Measurements from ENCODE around the gene NSUN4.
"Not testable (repeated sequence)": the region's sequence is repeated elsewhere in the genome, so short reads cannot be mapped to it uniquely, and the experiment has no call there.

NSUN4 gene

DNA sequence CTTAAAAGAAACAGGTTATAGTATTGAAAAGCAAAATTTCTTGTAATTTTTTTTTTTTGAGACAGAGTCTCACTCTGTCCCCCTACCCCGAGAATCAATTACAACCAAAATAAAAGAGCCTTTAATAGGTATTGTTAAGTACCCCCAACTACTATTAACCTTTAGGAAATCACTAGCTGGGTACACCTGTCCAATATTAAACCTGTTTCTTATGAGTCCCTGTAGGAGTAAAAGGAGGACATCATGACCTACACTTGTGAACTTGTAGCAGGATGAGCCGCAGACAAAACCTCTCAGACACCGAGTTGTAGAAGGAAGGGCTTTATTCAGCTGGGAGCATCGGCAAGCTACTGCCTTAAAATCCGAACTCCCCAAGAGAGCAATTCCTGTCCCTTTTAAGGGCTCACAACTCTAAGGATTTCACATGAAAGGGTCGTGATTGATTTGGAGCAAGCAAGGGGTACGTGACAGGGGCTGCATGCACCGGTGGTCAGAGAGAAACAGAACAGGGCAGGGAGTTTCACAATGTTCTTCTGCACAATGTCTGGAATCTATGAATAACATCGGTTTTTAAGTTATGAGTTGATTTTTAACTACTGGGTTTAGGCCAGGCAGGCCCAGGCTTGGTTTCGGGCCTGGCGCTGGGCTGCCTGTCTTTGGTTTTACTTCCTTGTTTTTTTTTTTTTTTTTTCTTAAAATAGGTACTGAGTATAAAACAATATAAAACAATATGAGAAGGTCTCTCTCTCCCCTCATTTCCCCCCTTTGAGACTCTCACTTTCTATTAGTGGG, 15.1 kb upstream of the NSUN4 start:
- not testable (repeated sequence) for DNase-seq (ENCODE audit: low read depth in 2 of 2)

DNA sequence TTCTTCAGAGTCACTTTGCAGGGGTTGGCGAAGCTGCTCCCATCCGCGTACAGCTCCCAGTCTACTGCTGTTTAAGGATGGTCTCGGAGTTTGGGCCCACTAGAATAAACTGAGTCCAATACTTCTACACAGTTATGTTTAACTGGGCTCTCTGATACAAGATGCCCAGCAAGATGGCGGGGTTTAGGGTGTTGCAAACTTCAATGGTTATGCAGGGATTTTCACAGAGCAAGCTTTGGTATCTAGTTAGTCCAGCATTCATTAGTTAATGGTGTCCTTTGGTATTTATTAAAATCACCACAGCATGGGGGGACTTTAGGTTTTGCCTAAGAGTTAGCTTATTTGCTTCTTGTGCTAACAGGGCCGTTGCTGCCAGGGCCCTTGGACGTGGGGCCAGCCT, 12.4 kb upstream of the NSUN4 start:
- DNase-seq (ENCODE audit: low read depth in 2 of 2) = not testable (repeated sequence)

DNA sequence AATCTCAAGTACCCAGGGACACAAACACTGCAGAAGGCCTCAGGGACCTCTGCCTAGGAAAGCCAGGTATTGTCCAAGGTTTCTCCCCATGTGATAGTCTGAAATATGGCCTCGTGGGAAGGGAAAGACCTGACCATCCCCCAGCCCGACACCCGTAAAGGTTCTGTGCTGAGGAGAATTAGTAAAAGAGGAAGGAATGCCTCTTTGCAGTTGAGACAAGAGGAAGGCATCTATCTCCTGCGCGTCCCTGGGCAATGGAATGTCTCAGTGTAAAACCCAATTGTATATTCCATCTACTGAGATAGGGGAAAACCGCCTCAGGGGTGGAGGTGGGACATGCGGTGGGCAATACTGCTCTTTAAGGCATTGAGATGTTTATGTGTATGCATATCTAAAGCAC, 10.8 kb upstream of the NSUN4 start:
- not testable (repeated sequence) for DNase-seq (ENCODE audit: low read depth in 2 of 2)

DNA sequence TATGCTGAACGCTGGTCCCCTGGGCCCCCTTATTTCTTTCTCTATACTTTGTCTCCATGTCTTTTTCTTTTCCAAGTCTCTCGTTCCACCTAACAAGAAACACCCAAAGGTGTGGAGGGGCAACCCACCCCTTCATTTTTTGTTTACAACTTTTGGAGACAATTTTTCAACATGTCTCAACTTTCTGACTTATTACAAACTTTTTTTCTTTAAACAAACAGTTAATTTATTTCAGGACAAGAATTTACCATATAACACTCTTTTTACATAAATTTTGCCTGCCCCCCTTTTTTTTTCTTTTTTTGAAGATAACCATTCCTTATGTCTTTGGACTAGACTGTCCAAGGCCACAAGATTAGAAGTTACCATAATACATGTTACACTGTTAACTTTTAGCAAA, 10.2 kb upstream of the NSUN4 start:
- DNase-seq (ENCODE audit: low read depth in 2 of 2) = not testable (repeated sequence)

DNA sequence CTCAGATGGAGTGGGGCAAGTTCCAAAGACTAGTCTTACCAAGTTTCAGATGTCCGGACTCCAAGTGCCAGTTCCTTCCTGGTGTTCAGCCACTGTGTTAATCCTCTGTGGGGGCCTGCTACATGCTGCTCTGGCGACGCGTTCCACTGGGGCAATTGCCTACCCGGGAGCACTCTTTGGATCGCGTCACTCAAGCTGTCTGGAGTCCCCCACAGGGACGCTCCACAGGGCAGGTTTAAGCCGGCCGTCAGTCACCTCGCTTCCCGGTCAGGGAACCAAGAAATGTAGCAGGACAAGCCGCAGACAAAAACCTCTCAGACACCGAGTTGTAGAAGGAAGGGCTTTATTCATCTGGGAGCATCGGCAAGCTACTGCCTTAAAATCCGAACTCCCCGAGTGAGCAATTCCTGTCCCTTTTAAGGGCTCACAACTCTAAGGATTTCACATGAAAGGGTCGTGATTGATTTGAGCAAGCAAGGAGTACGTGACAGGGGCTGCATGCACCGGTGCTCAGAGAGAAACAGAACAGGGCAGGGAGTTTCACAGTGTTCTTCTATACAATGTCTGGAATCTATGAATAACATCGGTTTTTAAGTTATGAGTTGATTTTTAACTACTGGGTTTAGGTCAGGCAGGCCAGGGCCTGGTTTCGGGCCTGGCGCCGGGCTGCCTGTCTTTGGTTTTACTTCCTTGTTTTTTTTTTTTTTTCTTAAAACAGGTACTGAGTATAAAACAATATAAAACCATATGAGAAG, 8.6 kb upstream of the NSUN4 start:
- not testable (repeated sequence) for DNase-seq (ENCODE audit: low read depth in 2 of 2)

DNA sequence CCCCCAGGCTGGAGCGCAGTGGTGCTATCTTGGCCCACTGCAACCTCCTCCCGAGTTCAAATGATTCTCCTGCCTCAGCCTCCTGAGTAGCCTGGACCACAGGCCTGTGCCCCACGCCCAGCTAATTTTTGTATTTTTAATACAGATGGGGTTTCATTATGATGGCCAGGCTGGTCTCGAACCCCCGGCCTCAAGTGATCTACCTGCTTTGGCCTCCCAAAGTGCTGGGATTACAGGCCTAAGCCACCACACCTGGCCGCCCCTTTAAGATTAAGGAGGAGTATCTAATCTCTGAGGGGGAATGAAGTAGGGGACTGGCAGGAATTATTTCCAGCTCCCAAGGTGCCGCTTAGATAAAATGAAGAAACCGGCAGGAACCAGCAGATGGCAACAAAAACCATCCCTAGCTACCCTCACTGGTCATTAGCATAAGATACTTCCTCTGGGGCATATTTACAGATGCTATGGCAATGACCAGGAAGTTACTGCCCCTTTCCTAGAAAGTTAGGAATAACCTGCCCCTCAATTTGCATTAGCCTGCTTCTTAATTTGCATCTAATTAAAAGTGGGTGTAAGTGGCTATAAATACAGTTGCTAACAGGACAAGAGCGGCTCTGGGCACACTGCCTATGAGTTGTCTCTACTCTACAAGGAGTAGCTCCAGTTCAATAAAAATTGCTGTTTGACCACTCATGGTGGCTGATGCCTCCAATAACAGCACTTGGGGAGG, 7.1 kb upstream of the NSUN4 start:
- no peak for DNase-seq (ENCODE audit: low read depth in 2 of 2)

DNA sequence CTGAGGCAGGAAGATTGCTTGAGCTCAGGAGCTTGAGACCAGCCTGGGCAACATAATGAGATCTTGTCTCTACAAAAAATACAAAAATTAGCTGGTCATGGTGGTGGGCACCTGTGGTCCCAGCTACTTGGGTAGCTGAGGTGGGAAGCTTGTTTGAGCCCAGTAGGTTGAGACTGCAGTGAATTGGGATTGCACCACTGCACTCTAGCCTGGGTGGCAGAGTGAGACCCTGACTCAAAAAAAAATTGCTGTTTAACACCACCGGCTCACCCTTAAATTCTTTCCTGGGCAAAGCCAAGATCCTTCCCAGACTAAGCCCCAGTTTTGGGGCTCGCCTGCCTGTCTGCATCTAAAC, 6.6 kb upstream of the NSUN4 start:
- DNase-seq (ENCODE audit: low read depth in 2 of 2) = no peak

DNA sequence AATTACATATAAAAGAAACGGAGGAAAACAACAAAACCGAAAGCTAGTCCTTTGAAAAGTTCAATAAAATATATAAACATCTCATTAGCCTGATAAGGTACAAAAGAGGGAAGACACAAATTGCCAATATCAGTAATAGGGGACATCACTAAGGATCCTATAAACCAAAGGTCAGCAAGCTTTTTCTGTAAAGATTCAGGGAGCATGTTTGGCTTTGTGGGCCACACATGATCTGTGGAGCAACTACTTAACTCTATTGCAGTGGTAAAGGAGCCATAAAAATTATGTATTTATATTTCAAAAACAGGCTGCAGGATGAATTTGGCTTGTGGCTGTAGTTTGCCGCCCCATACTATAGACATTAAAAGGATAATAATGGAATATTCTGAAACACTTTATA, 5.5 kb upstream of the NSUN4 start:
- DNase-seq (ENCODE audit: low read depth in 2 of 2) = no peak

DNA sequence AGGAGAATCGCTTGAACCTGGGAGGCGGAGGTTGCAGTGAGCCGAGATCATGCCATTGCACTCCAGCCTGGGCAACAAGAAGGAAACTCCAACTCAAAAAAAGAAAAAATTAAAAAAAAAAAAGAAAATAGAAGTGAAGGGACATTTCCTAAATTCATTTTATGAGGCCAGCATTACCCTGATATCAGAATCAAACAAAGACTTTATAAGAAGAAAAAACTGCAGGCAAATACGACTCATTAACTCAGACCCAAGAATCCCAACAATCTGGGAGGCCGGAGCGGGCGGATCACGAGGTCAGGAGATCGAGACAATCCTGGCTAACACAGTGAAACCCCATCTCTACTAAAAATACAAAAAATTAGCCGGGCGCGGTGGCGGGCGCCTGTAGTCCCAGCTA, 3.2 kb upstream of the NSUN4 start:
- DNase-seq (ENCODE audit: low read depth in 2 of 2) = not testable (repeated sequence)

DNA sequence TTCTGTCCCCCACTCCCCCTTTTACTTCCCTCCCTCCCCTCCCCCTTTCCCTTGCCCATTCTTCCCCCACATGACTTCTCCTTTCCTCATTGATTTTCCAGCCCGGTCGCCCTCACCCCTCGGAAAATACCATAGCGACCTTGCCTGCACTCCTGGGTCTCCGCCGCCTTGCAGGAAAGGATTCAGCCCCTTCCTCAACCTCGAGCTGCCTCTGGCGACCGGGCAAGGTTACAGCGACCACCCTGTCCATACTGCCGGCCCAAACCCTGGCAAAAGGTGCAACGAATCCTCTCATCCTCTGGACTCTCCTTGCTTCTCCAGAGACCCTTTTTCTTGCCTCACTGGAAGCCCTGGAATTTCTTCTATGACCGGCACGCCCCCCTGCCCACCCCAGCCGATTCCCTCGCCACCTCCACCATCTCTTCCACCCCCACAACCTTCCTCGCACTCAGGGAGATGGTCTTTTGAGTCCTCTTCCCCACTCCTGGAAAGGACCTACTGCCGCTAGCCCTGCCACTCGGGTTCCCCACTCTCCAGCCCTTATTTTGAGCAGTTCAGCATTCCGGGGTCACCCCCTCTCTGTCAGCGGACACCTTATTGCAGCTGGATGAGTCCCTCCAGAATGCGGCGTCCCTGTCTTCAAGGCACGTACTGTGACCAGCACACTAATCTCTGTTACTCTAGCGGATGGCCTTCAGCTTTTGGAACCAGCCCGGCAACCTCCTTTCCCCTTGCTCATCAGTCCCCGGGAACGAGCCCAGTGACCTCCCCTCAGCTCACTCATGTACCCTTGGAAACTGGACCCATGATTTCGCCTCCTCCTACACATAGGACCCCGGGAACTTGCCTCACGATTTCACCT, 846 bp downstream of the NSUN4 start:
- DNase-seq (ENCODE audit: low read depth in 2 of 2) = no peak

DNA sequence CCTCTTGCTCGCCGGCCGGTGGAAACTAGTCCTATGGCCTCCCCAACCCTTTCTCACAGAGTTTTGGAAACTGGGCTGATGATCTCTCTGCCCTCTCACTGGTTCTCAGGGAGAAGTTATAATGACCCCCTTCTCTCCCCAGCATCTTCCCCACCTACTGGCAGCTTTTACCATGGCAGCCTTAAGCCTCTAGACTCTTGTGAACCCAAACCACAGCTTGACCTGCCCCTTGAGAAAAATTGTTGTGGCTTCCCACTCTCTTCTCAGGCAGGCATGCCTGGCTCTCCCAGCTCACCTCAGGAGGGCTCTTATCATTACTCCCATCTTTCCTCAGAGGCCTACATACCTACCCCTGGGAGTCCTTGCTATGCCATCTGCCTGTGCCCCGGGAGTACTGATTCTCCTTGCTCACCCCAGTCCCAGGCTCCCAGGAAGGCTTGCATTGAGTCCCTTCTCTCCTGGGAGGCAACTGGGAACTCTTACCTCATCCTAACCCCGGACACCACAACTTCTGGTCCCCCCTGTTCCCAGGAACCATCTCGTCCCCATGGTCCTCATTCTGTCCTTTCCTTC, 1.6 kb downstream of the NSUN4 start:
- DNase-seq (ENCODE audit: low read depth in 2 of 2) = no peak

DNA sequence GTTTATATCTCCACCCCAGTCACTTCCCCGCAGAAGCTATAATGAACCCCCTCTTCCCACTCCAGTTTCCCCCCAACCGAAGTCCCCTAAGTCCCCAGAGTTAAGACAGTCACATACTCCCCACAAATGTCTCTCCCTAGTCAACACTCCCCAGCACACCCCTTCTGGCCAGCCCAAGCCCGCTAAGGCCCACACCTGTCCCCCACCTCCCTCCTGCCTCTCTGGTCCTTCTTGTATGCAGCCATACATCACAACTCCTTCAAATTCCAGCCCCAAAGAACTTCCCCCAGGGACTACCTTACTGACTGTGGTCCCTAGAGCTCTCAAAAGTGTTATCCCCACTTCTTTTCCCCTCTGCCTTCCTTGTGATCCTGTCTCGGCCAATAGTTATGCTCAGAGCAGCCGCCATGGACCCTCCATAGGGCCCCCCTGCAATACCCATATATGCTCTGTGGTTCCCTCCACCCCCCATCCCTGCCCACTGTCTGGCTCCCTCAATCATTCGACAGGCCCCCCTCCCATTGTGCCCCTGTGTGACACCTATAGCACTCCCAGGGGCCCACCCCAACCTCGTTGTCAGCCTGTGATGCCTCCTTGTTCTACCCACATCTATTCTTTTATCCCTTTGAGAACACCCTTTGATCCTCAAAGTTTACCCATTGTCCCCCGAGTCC, 2.2 kb downstream of the NSUN4 start:
- no peak for DNase-seq (ENCODE audit: low read depth in 2 of 2)

DNA sequence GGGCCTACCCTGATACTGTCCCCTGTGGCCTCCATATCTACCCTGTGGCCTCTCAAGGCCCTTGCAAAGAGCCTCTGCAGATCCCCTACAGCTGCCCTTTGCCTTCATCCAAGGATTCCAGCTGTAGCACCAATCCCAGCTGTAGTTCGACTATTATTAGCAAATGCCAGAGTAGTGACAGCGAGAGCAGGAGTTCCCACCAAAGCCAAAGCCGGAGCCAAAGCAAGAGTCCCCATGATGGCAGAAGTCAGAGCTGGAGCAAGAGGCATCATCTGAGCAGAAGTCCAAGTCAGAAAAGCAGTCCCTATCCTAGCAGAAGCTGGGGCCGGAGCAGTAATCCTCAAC, 2.7 kb downstream of the NSUN4 start:
- no peak for DNase-seq (ENCODE audit: low read depth in 2 of 2)

DNA sequence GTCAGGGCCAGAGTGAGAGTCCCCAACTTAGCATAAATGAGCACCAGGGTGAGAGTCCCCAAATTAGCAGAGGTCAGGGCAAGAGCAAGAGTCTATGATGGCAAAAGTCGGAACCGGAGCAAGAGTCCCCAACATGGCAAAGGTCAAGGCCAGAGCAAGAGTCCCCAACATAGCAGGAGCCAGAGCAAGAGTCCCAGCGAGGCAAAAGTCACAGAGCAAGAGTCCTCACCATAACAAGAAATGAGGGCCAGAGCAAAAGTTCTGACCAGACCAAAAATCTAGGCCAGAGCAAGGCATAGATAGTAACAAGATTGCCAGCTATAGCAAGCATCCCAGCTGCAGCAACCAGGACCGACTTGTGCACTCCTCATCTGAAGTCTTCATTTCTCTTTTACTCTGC, 3.1 kb downstream of the NSUN4 start:
- DNase-seq (ENCODE audit: low read depth in 2 of 2) = no peak

DNA sequence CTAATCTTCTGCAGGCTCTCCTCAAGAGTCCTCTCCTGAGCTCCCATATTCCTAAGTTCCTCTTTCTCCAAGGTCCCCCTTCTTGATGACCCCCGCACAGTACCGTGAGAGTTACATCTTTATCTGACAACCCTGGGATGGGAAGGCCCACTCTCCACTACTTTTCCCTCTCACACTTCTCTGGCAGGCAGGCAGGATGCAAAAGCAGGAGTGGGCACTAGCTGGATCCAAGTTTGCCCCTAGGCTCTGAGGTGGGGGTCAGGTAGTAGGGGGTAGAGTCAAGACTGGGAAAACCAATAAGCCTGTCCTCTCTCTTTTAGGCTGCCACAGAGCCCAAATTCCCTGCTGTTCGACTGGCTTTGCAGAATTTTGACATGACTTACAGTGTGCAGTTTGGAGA, 3.9 kb downstream of the NSUN4 start:
- DNase-seq (ENCODE audit: low read depth in 2 of 2) = no peak

DNA sequence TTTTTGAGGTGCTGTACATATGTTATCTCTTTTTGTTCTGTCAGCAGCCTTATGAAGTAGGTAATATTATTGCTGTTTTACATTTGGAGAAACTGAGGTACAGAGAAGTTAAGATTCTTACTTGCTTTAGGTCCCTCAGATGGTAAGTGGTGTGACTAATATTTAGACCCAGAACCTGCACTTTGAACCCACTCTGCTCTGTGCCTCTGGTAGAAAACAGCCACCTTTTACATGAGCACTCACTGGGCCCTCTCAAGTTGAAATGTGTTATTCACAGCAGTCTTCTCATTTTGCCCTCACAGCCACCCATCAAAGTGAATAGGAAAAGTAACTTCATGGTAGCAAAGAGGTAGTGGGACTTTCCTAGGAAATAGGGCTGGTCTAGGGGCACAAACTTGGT, 4.7 kb downstream of the NSUN4 start:
- no peak for DNase-seq (ENCODE audit: low read depth in 2 of 2)

DNA sequence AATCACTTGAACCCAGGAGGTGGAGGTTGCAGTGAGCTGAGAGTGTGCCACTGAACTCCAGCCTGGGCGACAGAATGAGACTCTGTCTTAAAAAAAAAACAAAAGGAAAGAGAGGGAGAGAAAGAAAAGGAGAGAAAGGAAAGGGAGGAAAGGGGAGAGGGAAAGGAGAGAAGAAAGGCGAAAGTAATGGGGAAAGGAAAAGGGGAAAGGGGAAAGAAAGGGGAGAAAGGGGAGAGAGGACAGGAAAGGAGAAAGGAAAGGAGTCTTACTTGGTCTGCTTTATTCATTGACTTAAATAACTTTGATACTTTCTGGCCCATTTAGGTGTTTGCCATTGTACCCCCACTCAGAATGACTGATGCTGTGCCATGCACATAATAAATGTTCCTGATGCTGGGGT, 11.8 kb downstream of the NSUN4 start:
- no peak for DNase-seq (ENCODE audit: low read depth in 2 of 2)

DNA sequence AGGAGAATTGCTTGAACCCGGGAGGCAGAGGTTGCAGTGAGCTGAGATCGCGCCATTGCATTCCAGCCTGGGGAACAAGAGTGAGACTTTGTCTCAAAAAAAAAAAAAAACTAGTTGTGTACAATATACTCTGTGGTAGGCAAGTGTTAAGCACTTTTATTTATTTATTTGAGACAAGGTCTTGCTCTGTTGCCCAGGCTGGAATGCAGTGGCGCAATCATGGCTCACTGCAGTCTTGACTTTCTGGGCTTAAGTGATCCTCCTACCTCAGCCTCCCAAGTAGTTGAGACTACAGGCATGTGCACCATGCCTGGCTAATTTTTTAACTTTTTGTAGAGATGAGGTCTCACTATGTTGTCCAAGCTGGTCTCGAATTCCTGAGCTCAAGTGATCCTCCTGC, 15.3 kb downstream of the NSUN4 start:
- DNase-seq (ENCODE audit: low read depth in 2 of 2) = not testable (repeated sequence)

DNA sequence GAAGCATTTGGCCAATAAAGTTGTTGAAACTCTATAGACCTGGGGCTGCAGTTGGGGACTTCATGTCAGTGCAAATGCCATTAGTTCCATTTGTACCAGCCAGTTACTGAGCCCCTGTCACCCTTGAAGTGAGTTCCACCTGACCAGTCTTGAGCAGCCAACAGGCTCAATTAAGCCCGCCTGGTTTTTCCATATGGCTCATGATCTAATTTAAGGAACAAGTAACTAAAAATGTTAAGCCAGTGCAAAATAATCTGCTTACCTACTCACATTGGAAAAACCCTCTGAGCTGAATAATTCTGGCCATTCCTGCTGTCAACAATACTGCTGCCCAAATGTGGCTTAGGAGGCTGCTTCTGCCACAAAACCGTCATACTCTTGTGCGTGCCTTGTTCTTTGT, 21.6 kb downstream of the NSUN4 start:
- no peak for DNase-seq (ENCODE audit: low read depth in 2 of 2)

DNA sequence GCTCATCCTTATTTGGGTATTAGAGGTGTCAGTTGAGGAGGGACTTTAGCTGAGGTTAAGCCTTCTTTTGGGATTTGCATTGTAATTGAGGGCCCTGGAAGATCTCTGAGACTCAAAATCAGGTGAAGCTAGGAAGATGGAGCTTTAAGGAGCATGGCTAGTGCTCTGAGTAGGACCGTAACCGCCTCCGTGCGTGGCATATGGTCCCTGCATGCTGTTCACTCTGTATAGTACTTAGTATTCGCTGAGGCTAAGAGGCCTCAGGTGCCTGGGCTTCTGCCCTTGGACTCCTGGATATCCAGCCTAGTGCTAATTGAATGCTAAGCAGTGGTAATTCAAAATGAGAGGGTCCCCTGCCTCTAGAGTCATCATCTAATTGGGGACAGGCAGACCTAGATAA, 22.5 kb downstream of the NSUN4 start:
- DNase-seq (ENCODE audit: low read depth in 2 of 2) = no peak

DNA sequence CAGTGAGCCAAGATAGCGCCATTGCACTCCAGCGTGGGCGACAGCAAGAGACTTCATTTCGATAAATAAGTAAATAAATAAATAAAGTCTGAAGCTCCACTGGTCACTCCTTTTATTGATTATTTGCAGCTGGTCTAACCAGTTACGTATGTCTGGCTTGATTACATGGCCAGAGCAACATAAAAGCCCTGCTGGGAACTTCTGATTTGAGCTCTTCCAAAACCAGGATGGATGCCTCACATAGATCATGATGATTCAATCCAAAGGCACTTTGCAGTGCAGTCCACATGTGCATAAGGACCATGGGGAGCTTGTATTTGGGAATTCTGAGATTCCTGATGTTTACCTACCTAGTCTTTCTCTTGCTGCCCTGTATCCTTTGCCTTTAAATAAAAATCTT, 24.0 kb downstream of the NSUN4 start:
- no peak for DNase-seq (ENCODE audit: low read depth in 2 of 2)

Measured in stimulated activated CD8-positive, alpha-beta memory T cell treated with anti-CD3 and anti-CD28 coated beads, Interleukin-2, amount 100 ng/mL, for 48 hours (primary cell).